NOMO-1 treated with DMSO at 0.1 percent for 48 hours (cell line): ENCODE data around the gene KRT72.

Experiments used
- DNase-seq: peaks from one replicate; lab custom pipeline; 2025; ENCODE audit not compliant: unreplicated experiment; lab: John Stamatoyannopoulos, UW

Gene KRT72

GRCh38 chr12:52580496-52580895, 20.8 kb downstream of the KRT72 start:
- DNase-seq: no peak

- DNase-seq: no peak
Measured at GRCh38 chr12:52579468-52580465, 21.5 kb downstream of the KRT72 start.

DNA sequence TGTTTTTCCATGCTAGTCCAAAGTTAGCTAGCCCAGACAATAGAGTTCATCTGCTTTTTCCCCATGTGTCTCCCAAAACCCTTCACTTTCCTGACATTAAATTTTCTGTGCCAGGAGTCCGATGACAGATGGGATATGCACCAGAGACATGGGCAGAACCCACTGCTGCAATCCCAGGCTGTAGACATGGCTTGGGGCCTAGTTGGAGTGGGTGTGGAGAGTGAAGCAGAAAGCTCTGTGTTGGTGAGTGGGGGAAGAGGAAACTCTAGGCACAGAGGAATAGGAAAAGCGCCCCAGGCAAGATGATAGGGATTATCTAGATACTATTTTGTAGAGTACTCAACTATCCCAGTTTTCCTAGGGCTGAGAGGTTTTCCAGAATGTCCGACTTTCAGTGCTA, 22.8 kb downstream of the KRT72 start:
- DNase-seq: no peak

DNA sequence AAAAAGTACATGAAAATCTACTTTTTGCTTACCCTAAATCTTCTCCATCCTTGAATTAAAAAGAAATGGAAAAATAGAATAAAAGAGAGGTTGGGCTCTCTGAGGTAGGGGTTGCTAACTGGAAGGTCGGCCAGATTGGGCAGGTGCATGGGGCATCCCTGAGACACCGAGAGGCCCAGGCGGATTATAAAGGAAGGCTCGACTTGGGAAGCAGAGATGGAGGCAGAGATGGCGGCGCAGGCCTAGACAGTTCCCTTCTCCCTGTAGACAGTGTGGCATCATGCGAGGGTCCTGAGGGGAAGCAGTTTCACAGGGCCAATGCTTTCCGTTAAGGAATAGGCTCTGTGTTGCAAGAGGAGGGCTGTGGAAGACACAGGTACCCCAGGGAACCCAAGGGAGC, 23.9 kb downstream of the KRT72 start:
- no peak for DNase-seq

DNA sequence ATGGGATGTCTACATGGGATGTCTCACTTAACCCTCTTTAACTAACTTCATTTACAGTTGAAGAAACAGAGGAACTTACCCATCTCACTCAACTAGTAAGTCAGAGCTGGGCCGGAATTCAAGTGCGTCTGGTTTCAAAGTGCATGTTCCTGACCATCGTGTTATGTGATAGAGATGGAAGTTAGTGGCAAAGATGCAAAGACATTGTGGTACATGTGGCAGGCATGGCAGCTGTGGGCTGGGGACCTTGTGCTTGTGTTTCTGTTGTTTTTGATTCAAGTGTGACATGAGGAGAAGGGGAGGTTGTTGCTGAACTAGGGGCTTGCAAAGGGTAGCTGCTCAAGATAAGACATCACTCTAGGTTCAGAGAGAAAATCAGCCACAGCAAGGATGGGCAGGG, 25.3 kb downstream of the KRT72 start:
- no peak for DNase-seq

GRCh38 chr12:52575256-52575655, 26.0 kb downstream of the KRT72 start:
- no peak for DNase-seq

- no peak for DNase-seq
Measured at GRCh38 chr12:52573743-52574142, 27.5 kb downstream of the KRT72 start, which contains the start of gene KRT74. Gene KRT74 (minus strand): TSS chr12:52573843. CDS start chr12:52573777, 66 bp downstream.

DNA sequence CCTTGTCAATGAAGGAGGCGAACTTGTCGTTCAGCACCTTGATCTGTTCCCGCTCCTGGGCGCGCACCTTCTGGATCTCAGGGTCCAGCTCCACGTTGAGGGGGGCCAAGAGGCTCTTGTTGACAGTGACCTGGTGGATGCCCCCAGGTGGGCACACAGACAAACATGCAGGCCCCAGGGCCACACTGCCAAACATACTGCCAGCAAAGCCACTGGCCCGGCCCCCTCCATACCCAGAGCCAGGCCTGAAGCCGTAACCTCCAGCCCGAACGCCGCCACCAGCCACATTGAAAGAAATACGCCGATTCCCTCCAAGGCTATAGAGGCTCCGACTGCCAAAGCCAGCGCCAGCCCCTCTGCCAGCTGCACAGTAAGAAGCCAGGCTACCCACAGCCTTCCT, 28.0 kb downstream of the KRT72 start:
- DNase-seq: no peak

DNA sequence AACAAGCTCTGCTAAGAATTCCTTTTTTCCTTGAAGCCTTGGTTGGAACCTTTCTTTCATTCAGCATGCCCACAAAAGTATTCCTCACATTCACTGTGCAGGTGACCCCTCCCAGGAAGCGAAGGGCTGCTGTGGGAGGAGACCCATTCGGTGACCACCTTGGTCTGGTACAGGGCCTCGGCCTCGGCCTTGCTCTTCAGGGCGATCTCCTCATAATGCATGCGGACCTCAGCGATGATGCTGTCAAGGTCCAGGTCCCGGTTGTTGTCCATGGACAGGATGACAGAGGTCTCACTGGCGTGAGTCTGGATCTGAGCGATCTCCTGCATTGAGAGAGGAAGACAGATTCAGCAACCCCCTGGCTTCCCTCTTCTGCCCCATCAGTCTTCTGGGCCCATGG, 30.8 kb downstream of the KRT72 start:
- DNase-seq: no peak

DNA sequence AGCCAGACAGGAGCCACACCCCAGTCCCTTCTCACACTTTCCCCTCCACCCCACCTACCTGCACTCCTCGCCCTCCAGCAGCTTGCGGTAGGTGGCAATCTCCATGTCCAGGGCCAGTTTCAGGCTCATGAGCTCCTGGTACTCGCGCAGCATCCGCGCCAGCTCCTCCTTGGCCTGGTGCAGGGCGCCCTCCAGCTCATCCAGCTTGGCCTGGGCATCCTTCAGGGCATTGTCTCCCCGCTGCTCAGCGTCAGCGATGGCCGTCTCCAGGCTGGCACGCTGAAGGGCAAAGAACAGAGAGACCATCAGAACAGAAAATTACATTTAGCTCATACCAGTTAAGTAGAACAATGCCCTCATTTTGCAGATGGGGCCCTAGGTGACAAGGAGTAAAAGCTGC, 33.2 kb downstream of the KRT72 start:
- DNase-seq: no peak

- no peak for DNase-seq
Measured at GRCh38 chr12:52566847-52567291, 34.4 kb downstream of the KRT72 start.

- DNase-seq: no peak
Measured at GRCh38 chr12:52564582-52564981, 36.7 kb downstream of the KRT72 start.

- DNase-seq: no peak
Measured at GRCh38 chr12:52561880-52562449, 39.3 kb downstream of the KRT72 start.

- no peak for DNase-seq
Measured at GRCh38 chr12:52559979-52560378, 41.3 kb downstream of the KRT72 start.

DNA sequence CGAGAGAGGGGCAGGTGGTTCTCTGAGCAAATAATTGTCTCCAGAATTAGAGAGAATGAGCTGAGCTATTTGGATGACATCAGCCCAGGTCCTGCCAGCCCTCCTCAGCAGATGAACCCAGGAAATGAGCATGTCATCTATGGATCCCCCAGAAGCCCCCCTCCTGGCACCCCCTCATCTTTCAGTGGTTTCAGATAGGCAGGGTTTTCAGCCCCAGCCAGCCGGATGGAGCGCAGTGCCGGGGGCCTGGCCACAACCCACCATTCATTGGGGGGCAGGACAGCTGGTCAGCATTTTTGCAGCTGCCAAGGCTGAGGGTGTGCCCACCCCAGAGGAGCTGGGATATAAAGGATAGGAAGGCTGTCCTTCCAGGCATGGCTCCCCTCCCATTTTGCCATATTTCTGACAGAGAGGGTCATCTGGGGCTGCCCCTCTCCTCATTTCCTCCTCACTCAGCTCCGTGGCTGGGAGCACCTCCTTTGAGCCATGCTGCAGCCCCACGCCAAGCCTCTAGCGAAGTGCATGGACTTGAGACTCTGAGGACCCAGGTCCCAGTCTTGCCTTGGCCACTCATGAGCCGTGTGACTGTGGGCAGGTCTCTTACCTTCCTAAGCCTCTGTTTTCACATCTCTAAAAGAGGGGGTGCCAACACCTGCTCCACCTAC, 42.4 kb downstream of the KRT72 start:
- no peak for DNase-seq

GRCh38 chr12:52557476-52557875, 43.8 kb downstream of the KRT72 start:
- DNase-seq: no peak

- DNase-seq: no peak
Measured at GRCh38 chr12:52555577-52555976, 45.7 kb downstream of the KRT72 start.

DNA sequence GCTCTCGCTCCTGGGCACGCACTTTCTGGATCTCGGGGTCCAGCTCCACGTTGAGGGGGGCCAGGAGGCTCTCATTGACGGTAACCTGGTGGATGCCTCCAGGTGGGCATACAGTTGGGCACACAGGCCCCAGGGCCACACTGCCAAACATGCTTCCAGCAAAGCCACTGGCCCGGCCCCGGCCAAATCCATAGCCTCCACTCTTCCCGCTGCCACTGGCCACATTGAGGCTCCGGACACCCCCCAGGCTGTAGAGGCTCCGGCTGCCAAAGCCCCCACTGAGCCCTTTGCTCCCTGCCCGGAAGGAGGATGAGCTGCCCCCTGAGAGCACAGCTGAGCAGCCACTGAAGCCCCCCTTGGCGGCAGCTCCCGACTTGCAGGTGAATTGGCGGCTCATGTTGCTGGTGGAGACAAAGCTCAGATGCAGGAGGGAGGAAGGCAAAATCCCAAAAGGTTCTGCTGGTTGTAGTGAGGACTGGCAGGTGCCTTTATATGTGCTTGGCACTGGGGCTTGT, 48.5 kb downstream of the KRT72 start, which contains the start of gene KRT71:
Gene KRT71, minus strand, starts transcription at position 465 of the 515 bp plus-strand sequence. Its CDS starts 68 bp downstream, at position 397.
- DNase-seq: no peak

- DNase-seq: no peak
Measured at GRCh38 chr12:52552055-52552454, 49.2 kb downstream of the KRT72 start.

DNA sequence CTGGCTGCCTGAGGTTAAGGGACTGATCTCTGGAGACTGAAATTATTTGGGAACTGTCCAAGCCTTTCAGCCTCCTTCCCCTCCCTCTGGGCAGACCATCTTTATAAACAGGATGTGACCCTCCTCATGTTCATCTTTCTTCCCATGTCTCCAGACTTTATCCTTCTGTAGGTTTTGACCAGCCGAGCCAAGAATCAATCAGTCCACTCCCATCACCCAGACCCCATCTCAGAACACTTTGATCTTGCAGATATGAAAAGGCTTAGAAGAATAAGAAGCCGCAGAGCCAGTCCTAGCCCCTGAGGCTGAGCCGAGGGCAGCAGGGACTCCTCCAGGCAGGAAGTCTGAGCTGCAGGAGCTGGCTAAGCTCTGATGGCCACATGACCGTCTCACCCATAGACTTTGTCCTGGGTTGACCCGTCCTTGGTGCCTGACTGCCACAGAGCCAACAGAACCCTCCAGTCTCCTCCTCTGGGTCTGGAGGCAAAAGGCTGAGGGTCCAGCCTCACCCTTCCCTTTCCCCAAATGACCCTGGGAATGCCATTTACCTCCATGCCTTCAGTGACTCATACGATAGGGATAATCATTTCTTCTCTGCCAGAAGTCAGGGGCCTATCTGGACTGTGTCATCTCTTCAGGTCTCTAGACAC, 49.9 kb downstream of the KRT72 start:
- no peak for DNase-seq

DNA sequence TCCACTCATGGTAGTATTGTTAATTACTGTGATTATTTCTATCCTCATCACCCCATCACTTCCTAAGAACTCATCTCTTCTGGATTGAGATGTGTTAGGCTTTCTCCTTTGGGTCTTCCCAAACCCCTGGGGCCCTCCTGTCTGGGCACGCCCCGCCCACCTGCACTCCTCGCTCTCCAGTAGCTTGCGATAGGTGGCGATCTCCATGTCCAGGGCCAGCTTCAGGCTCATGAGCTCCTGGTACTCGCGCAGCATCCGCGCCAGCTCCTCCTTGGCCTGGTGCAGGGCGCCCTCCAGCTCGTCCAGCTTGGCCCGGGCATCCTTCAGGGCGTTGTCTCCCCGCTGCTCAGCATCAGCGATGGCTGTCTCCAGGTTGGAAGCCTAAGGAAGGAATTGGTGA, 55.1 kb downstream of the KRT72 start:
- DNase-seq: no peak
